Uterus (tissue), 4 donors: ENCODE data around the gene TOGARAM2. TPM values are rescaled to one million over a fixed set of nuclear protein-coding genes. Genes with fewer than 3 reads are reported as not detected.

Experiments
- DNase-seq, 2 donors: peaks; one replicate each; pipeline ENCODE4 v3.0.0-alpha.2; 2019 to 2020
- H3K27ac ChIP-seq, 2 donors: fragments of 200-600 bp; sonication (generic); 1 replicate in 1 of 2; 2 replicates in 1 of 2; pipeline ENCODE4 v1.5.1; 2016 to 2018
- H3K27me3 ChIP-seq, 2 donors: fragments of 200-600 bp; sonication (generic); one replicate each; pipeline ENCODE4 v1.5.1; 2018 to 2019; ENCODE audit warnings: control low read depth in 1 of 2
- H3K36me3 ChIP-seq, 2 donors: fragments of 200-600 bp; sonication (generic); one replicate each; pipeline ENCODE4 v1.5.1; 2019; ENCODE audit warnings: control low read depth in 1 of 2
- H3K4me1 ChIP-seq, 2 donors: fragments of 200-600 bp; sonication (generic); one replicate each; pipeline ENCODE4 v1.5.1; 2018 to 2019; ENCODE audit warnings: control low read depth in 1 of 2
- H3K4me3 ChIP-seq, 2 donors: fragments of 200-600 bp; sonication (generic); 1 replicate in 1 of 2; 2 replicates in 1 of 2; pipeline ENCODE4 v1.5.1; 2018 to 2019; ENCODE audit warnings: mild to moderate bottlenecking in 1 of 2
- H3K9me3 ChIP-seq, 2 donors: fragments of 200-600 bp; sonication (generic); one replicate each; pipeline ENCODE4 v1.5.1; 2019; ENCODE audit warnings: control low read depth in 1 of 2
- CTCF ChIP-seq, 4 experiments: fragments of 200-600 bp in 2 of 4; fragments of 450-650 bp in 2 of 4; sonication (generic) in 2 of 4; IDR thresholded peaks; one replicate each; pipeline ENCODE4 v1.5.1; 2016 to 2019; ENCODE audit warnings: antibody characterized with exemption in 4 of 4, mild to moderate bottlenecking in 2 of 4, moderate library complexity in 1 of 4
- POLR2A ChIP-seq, 2 donors: fragments of 450-650 bp; IDR thresholded peaks; one replicate each; pipeline ENCODE4 v1.6.1; 2016; ENCODE audit warnings: antibody characterized with exemption in 2 of 2, mild to moderate bottlenecking in 1 of 2, moderate library complexity in 1 of 2
- intact Hi-C: fragments of 100-400 bp; cut with DNase I; formaldehyde crosslinking; loops from one replicate; pipeline ENCODE4 v1.15.1; 2023; ENCODE audit warnings: low total_unique reads
- total RNA-seq, 4 donors: library from RNA; depleted of rRNA in 3 of 4; stranded (reverse); fragments of >200 nt in 3 of 4; gene quantifications; one replicate each; pipeline versions ENCODE4 v1.1.0 to v1.2.4, GENCODE V29; 2014 to 2023
- donor health status: DM: yes; HTN: yes; CAD: no.

Gene TOGARAM2
- total RNA-seq, 4 donors from 2014 or later, result 0.61 to 1.5 TPM; not detected in 2

GRCh38 chr2:29052807-29053206 is 71.7 kb downstream of the TOGARAM2 start:
- no peak overlapping the region for H3K4me3 ChIP-seq
- no peak for DNase-seq
- intact Hi-C loops, result no loop called here
- H3K36me3 ChIP-seq, result no peaks in the 10 kb centered on the region
- H3K27ac ChIP-seq, result no peak overlapping the region
- no peaks in the 10 kb centered on the region for H3K4me1 ChIP-seq
- no peaks in the 10 kb centered on the region for H3K9me3 ChIP-seq
- TF ChIP-seq POLR2A (IDR thresholded peaks at IDR 0.05) (no peak), CTCF (IDR thresholded peaks at IDR 0.05) (no peak)
- H3K27me3 ChIP-seq, result no peaks in the 10 kb centered on the region

- H3K9me3 ChIP-seq, result no peaks in the 10 kb centered on the region
- H3K36me3 ChIP-seq, result no peaks in the 10 kb centered on the region
- no peak for DNase-seq
- no peak for TF ChIP-seq POLR2A (IDR thresholded peaks at IDR 0.05)
- TF ChIP-seq CTCF (IDR thresholded peaks at IDR 0.05), result no peak
- no peaks in the 10 kb centered on the region for H3K27me3 ChIP-seq
- no peaks in the 10 kb centered on the region for H3K4me1 ChIP-seq
- intact Hi-C loops, result no loop called here
- peak overlapping the region in 1 of 2 donors; percentile 17 for H3K27ac ChIP-seq
- no peak overlapping the region for H3K4me3 ChIP-seq
These were observed 72.1 kb downstream of the TOGARAM2 start for GRCh38 chr2:29053223-29053622.

GRCh38 chr2:29053670-29054400 is 72.7 kb downstream of the TOGARAM2 start:
- intact Hi-C loops, result no loop called here
- Histone ChIP-seq H3K4me1 (no peaks in the 10 kb centered on the region), H3K4me3 (no peak overlapping the region), H3K9me3 (no peaks in the 10 kb centered on the region), H3K36me3 (no peaks in the 10 kb centered on the region), H3K27me3 (no peaks in the 10 kb centered on the region), H3K27ac (peak overlapping the region in 1 of 2 donors; percentile 17)
- DNase-seq, result no peak
- TF ChIP-seq POLR2A (IDR thresholded peaks at IDR 0.05) (no peak), CTCF (IDR thresholded peaks at IDR 0.05) (no peak)

GRCh38 chr2:29054430-29054829 is 73.3 kb downstream of the TOGARAM2 start:
- intact Hi-C loops, result no loop called here

More at GRCh38 chr2:29054430-29054829, 73.3 kb downstream of the TOGARAM2 start:
- no peaks in the 10 kb centered on the region for H3K9me3 ChIP-seq
- H3K4me1 ChIP-seq, result no peaks in the 10 kb centered on the region
- no peak for TF ChIP-seq POLR2A (IDR thresholded peaks at IDR 0.05)
- no peak for TF ChIP-seq CTCF (IDR thresholded peaks at IDR 0.05)
- DNase-seq, result no peak
- H3K36me3 ChIP-seq, result no peaks in the 10 kb centered on the region
- H3K27me3 ChIP-seq, result no peaks in the 10 kb centered on the region
- no peak overlapping the region for H3K27ac ChIP-seq
- H3K4me3 ChIP-seq, result no peak overlapping the region
